ENCODE results near the gene NFYB.

NFYB gene

DNA sequence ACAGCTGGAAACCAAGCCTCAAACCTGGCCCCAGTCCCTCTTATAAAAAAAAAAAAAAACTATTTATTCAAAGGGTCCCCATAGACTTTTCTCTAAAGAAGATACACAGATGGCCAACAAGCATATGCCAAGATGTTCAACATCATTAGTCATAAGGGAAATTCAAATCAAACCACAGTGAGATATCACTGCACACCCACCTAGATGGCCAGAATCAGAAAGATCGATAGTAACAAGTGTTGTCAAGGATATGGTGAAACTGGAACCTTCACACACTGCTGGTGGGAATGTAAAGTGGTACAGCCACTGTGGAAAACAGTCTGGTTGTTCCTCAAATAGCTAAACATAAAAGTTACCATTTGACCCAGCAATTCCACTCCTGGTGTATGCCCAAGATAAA is 5.9 kb upstream of the NFYB start:
- no peak for DNase-seq (ENCODE audit: low read depth in 1 of 2, low spot score in 1 of 2)
- TF ChIP-seq, protein P1, sequence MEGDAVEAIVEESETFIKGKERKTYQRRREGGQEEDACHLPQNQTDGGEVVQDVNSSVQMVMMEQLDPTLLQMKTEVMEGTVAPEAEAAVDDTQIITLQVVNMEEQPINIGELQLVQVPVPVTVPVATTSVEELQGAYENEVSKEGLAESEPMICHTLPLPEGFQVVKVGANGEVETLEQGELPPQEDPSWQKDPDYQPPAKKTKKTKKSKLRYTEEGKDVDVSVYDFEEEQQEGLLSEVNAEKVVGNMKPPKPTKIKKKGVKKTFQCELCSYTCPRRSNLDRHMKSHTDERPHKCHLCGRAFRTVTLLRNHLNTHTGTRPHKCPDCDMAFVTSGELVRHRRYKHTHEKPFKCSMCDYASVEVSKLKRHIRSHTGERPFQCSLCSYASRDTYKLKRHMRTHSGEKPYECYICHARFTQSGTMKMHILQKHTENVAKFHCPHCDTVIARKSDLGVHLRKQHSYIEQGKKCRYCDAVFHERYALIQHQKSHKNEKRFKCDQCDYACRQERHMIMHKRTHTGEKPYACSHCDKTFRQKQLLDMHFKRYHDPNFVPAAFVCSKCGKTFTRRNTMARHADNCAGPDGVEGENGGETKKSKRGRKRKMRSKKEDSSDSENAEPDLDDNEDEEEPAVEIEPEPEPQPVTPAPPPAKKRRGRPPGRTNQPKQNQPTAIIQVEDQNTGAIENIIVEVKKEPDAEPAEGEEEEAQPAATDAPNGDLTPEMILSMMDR (IDR thresholded peaks at IDR 0.05; ENCODE audit: insufficient read depth, low read length): no peak
- TF ChIP-seq SPI1 (IDR thresholded peaks at IDR 0.05; ENCODE audit: borderline replicate concordance, low read depth) (no peak), POLR2AphosphoS5 (IDR thresholded peaks at IDR 0.05; ENCODE audit: low read depth) (no peak), GABPA (IDR thresholded peaks at IDR 0.05; ENCODE audit: low read depth) (no peak)
- TF ChIP-seq, protein P2, sequence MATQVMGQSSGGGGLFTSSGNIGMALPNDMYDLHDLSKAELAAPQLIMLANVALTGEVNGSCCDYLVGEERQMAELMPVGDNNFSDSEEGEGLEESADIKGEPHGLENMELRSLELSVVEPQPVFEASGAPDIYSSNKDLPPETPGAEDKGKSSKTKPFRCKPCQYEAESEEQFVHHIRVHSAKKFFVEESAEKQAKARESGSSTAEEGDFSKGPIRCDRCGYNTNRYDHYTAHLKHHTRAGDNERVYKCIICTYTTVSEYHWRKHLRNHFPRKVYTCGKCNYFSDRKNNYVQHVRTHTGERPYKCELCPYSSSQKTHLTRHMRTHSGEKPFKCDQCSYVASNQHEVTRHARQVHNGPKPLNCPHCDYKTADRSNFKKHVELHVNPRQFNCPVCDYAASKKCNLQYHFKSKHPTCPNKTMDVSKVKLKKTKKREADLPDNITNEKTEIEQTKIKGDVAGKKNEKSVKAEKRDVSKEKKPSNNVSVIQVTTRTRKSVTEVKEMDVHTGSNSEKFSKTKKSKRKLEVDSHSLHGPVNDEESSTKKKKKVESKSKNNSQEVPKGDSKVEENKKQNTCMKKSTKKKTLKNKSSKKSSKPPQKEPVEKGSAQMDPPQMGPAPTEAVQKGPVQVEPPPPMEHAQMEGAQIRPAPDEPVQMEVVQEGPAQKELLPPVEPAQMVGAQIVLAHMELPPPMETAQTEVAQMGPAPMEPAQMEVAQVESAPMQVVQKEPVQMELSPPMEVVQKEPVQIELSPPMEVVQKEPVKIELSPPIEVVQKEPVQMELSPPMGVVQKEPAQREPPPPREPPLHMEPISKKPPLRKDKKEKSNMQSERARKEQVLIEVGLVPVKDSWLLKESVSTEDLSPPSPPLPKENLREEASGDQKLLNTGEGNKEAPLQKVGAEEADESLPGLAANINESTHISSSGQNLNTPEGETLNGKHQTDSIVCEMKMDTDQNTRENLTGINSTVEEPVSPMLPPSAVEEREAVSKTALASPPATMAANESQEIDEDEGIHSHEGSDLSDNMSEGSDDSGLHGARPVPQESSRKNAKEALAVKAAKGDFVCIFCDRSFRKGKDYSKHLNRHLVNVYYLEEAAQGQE (IDR thresholded peaks at IDR 0.05; ENCODE audit: insufficient replicate concordance, low read depth): no peak
- Histone ChIP-seq H3K4me3 (replicated peaks; ENCODE audit: insufficient read depth, low read length) (no peak overlapping the region), H3K27me3 (ENCODE audit: insufficient read depth, poor library complexity, severe bottlenecking) (no peaks in the 10 kb centered on the region), H3K27ac (replicated peaks) (no peak overlapping the region)

- Histone ChIP-seq H3K27ac (replicated peaks) (no peak overlapping the region), H3K4me3 (replicated peaks; ENCODE audit: insufficient read depth, low read length) (no peak overlapping the region), H3K27me3 (ENCODE audit: insufficient read depth, poor library complexity, severe bottlenecking) (no peaks in the 10 kb centered on the region)
- TF ChIP-seq SPI1 (IDR thresholded peaks at IDR 0.05; ENCODE audit: borderline replicate concordance, low read depth) (no peak), GABPA (IDR thresholded peaks at IDR 0.05; ENCODE audit: low read depth) (no peak), POLR2AphosphoS5 (IDR thresholded peaks at IDR 0.05; ENCODE audit: low read depth) (no peak)
- TF ChIP-seq, protein P2 (IDR thresholded peaks at IDR 0.05; ENCODE audit: insufficient replicate concordance, low read depth): no peak
- TF ChIP-seq, protein P1 (IDR thresholded peaks at IDR 0.05; ENCODE audit: insufficient read depth, low read length): no peak
- DNase-seq (ENCODE audit: low read depth in 1 of 2, low spot score in 1 of 2): no peak
These were observed 5.0 kb upstream of the NFYB start for GRCh38 chr12:104143002-104143401.

- Histone ChIP-seq H3K27ac (replicated peaks) (no peak overlapping the region), H3K4me3 (replicated peaks; ENCODE audit: insufficient read depth, low read length) (no peak overlapping the region), H3K27me3 (ENCODE audit: insufficient read depth, poor library complexity, severe bottlenecking) (no peaks in the 10 kb centered on the region)
- no peak for TF ChIP-seq SPI1 (IDR thresholded peaks at IDR 0.05; ENCODE audit: borderline replicate concordance, low read depth)
- TF ChIP-seq, protein P1 (IDR thresholded peaks at IDR 0.05; ENCODE audit: insufficient read depth, low read length): no peak
- TF ChIP-seq, protein P2 (IDR thresholded peaks at IDR 0.05; ENCODE audit: insufficient replicate concordance, low read depth): no peak
- no peak for TF ChIP-seq GABPA (IDR thresholded peaks at IDR 0.05; ENCODE audit: low read depth)
- TF ChIP-seq POLR2AphosphoS5 (IDR thresholded peaks at IDR 0.05; ENCODE audit: low read depth): no peak
- no peak for DNase-seq (ENCODE audit: low read depth in 1 of 2, low spot score in 1 of 2)
These were observed 4.5 kb upstream of the NFYB start for GRCh38 chr12:104142543-104142942.

All from HL-60 (cell line).